Renal cortex interstitium (tissue), 15 donors: ENCODE results near the gene KRT4. TPM values are rescaled to one million over a fixed set of nuclear protein-coding genes. Genes with fewer than 3 reads are reported as not detected.
"Not testable (repeated sequence)": the region's sequence is repeated elsewhere in the genome, so short reads cannot be mapped to it uniquely, and the experiment has no call there.

ENCODE experiments used
- DNase-seq, 11 donors: peaks; one replicate each; pipeline ENCODE4 v3.0.0-alpha.2; 2013; ENCODE audit warnings: low read depth in 9 of 11, low spot score in 4 of 11; ENCODE audit errors: extremely low read depth in 1 of 11
- long read RNA-seq, 16 experiments: transcript quantifications; one replicate each; lab custom pipeline, GENCODE V29; 2026
- polyA plus RNA-seq, 3 donors: library from polyadenylated mRNA; unstranded; fragments of 120-200 nt; gene quantifications; one replicate each; pipeline ENCODE4 v1.2.1, GENCODE V29; 2013; ENCODE audit not compliant: insufficient read length in 3 of 3

KRT4 gene
- polyA plus RNA-seq, result under 1 TPM; 0.20 to 0.81 (median 0.65) TPM
- long read RNA-seq, donor 1, result 0 reads
- long read RNA-seq, donor 2, result 0 reads
- long read RNA-seq, donor 3, result 0 reads
- long read RNA-seq, donor 4, result 0 reads
- long read RNA-seq, donor 5, result 0 reads
- long read RNA-seq, donor 6, result 0 reads
- long read RNA-seq, donor 7, result 0 reads
- long read RNA-seq, donor 8, result 0 reads
- long read RNA-seq, donor 9, result 0 reads
- long read RNA-seq, donor 10, result 0 reads
- long read RNA-seq, donor 11, result 0 reads
- long read RNA-seq, donor 12, result 0 reads
- long read RNA-seq, donor 13, result 0 reads
- long read RNA-seq, donor 14, result 0 reads
- long read RNA-seq, donor 15, result 0 reads
- long read RNA-seq, donor 16, result 0 reads

- DNase-seq, result no peak
Observed at GRCh38 chr12:52813885-52814709, at the start of gene KRT4. Gene KRT4 (minus strand): TSS chr12:52814116. CDS start chr12:52814058, 58 bp downstream.

GRCh38 chr12:52862023-52862422, 48.1 kb upstream of the KRT4 start:
- no peak for DNase-seq

GRCh38 chr12:52861511-52861910, 47.6 kb upstream of the KRT4 start:
- DNase-seq, result no peak

- DNase-seq, result no peak
Observed at GRCh38 chr12:52860102-52860823, 46.3 kb upstream of the KRT4 start.

GRCh38 chr12:52857500-52857899, 43.6 kb upstream of the KRT4 start:
- DNase-seq, result no peak

GRCh38 chr12:52856787-52857186, 42.9 kb upstream of the KRT4 start:
- DNase-seq, result no peak

- not testable (repeated sequence) for DNase-seq
Observed at GRCh38 chr12:52856077-52856476, 42.2 kb upstream of the KRT4 start.

- no peak for DNase-seq
Observed at GRCh38 chr12:52851787-52852186, 37.9 kb upstream of the KRT4 start.

GRCh38 chr12:52850681-52851080, 36.8 kb upstream of the KRT4 start:
- no peak for DNase-seq

GRCh38 chr12:52849511-52849910, 35.6 kb upstream of the KRT4 start:
- no peak for DNase-seq

GRCh38 chr12:52848661-52849255, 34.8 kb upstream of the KRT4 start, which contains the start of gene KRT78:
Gene KRT78 (minus strand): TSS chr12:52848994. CDS start chr12:52848930, 64 bp downstream.
- DNase-seq, result no peak

- no peak for DNase-seq
Observed at GRCh38 chr12:52847335-52848102, 33.6 kb upstream of the KRT4 start.

- no peak for DNase-seq
Observed at GRCh38 chr12:52846356-52846970, 32.5 kb upstream of the KRT4 start.

GRCh38 chr12:52845946-52846345, 32.0 kb upstream of the KRT4 start:
- no peak for DNase-seq

- DNase-seq, result no peak
Observed at GRCh38 chr12:52844386-52844785, 30.5 kb upstream of the KRT4 start.

GRCh38 chr12:52839436-52840105, 25.7 kb upstream of the KRT4 start:
- no peak for DNase-seq

GRCh38 chr12:52838609-52839435, 24.9 kb upstream of the KRT4 start:
- DNase-seq, result no peak
